ENCODE measurements around the gene NUBP2. TPM values are rescaled to one million over a fixed set of nuclear protein-coding genes. Genes with fewer than 3 reads are reported as not detected.

The NUBP2 gene
- total and polyA plus RNA-seq, 2 experiments from 2014 or later, result 79.4 to 175 TPM

DNA sequence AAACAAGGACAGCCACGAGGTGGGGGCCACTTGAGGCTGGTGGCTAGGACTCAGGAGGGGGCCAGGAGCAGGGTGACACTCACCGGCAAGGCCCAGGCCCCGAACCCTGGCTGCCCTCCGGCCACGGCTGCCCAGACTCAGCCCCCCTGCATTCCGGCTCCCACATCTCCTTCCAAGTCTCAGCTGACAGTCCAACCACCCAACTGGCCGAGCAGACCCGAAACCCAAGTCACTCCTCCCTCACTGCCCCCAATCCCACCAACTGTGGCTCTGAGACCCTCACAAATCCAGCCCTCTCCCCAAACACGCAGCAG lies 34.5 kb downstream of the NUBP2 start:
- Histone ChIP-seq H3K9me2 (ENCODE audit: insufficient read depth) (no peaks in the 10 kb centered on the region), H3K27me3 (ENCODE audit: insufficient read depth) (no peaks in the 10 kb centered on the region), H3K4me1 (ENCODE audit: insufficient read depth) (no peaks in the 10 kb centered on the region), H3K79me2 (replicated peaks; ENCODE audit: insufficient read depth) (no peaks in the 10 kb centered on the region; the same call in 1 of the 2 replicates), H3K4me3 (no peak overlapping the region), H2AFZ (no peak overlapping the region), H3K4me2 (no peak overlapping the region), H3F3A (replicated peaks; ENCODE audit: low read depth) (no peaks in the 10 kb centered on the region; the same call in 1 of the 2 replicates), H4K20me1 (replicated peaks; ENCODE audit: insufficient read depth) (no peaks in the 10 kb centered on the region; the same call in 1 of the 2 replicates), H3K27ac (ENCODE audit: low read depth) (no peak overlapping the region), H3K36me3 (ENCODE audit: insufficient read depth) (no peaks in the 10 kb centered on the region)
- Mint-ChIP-seq H3K9me3 (no peaks in the 10 kb centered on the region), H3K4me1 (no peaks in the 10 kb centered on the region), H3K27me3 (ENCODE audit: insufficient read depth, low read depth, poor library complexity) (peaks cover 4% of the 10 kb centered on the region), H3K36me3 (ENCODE audit: low read depth) (peaks cover 6% of the 10 kb centered on the region; the same call in 2 of the 3 replicates), H3K27ac (no peak overlapping the region), H3K4me3 (no peak overlapping the region)
- DNase-seq (ENCODE audit: low spot score), result no peak
- ATAC-seq, result no peak
- no peak for TF ChIP-seq NANOG (IDR thresholded peaks at IDR 0.05; ENCODE audit: borderline replicate concordance)
- TF ChIP-seq JUNB (IDR thresholded peaks at IDR 0.05; ENCODE audit: unreplicated experiment), result no peak
- TF ChIP-seq, protein P1, sequence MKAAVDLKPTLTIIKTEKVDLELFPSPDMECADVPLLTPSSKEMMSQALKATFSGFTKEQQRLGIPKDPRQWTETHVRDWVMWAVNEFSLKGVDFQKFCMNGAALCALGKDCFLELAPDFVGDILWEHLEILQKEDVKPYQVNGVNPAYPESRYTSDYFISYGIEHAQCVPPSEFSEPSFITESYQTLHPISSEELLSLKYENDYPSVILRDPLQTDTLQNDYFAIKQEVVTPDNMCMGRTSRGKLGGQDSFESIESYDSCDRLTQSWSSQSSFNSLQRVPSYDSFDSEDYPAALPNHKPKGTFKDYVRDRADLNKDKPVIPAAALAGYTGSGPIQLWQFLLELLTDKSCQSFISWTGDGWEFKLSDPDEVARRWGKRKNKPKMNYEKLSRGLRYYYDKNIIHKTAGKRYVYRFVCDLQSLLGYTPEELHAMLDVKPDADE (IDR thresholded peaks at IDR 0.05), result no peak
- TF ChIP-seq EZH2phosphoT487 (IDR thresholded peaks at IDR 0.05; ENCODE audit: unreplicated experiment), result no peak
- TF ChIP-seq, protein P2, sequence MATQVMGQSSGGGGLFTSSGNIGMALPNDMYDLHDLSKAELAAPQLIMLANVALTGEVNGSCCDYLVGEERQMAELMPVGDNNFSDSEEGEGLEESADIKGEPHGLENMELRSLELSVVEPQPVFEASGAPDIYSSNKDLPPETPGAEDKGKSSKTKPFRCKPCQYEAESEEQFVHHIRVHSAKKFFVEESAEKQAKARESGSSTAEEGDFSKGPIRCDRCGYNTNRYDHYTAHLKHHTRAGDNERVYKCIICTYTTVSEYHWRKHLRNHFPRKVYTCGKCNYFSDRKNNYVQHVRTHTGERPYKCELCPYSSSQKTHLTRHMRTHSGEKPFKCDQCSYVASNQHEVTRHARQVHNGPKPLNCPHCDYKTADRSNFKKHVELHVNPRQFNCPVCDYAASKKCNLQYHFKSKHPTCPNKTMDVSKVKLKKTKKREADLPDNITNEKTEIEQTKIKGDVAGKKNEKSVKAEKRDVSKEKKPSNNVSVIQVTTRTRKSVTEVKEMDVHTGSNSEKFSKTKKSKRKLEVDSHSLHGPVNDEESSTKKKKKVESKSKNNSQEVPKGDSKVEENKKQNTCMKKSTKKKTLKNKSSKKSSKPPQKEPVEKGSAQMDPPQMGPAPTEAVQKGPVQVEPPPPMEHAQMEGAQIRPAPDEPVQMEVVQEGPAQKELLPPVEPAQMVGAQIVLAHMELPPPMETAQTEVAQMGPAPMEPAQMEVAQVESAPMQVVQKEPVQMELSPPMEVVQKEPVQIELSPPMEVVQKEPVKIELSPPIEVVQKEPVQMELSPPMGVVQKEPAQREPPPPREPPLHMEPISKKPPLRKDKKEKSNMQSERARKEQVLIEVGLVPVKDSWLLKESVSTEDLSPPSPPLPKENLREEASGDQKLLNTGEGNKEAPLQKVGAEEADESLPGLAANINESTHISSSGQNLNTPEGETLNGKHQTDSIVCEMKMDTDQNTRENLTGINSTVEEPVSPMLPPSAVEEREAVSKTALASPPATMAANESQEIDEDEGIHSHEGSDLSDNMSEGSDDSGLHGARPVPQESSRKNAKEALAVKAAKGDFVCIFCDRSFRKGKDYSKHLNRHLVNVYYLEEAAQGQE (IDR thresholded peaks at IDR 0.05; ENCODE audit: unreplicated experiment), result no peak
- no peak for TF ChIP-seq ZNF114 (CRISPR knock-in tag; IDR thresholded peaks at IDR 0.05)
- TF ChIP-seq CREB1 (CRISPR knock-in tag; IDR thresholded peaks at IDR 0.05; ENCODE audit: low read depth), result no peak
- TF ChIP-seq, protein P3, sequence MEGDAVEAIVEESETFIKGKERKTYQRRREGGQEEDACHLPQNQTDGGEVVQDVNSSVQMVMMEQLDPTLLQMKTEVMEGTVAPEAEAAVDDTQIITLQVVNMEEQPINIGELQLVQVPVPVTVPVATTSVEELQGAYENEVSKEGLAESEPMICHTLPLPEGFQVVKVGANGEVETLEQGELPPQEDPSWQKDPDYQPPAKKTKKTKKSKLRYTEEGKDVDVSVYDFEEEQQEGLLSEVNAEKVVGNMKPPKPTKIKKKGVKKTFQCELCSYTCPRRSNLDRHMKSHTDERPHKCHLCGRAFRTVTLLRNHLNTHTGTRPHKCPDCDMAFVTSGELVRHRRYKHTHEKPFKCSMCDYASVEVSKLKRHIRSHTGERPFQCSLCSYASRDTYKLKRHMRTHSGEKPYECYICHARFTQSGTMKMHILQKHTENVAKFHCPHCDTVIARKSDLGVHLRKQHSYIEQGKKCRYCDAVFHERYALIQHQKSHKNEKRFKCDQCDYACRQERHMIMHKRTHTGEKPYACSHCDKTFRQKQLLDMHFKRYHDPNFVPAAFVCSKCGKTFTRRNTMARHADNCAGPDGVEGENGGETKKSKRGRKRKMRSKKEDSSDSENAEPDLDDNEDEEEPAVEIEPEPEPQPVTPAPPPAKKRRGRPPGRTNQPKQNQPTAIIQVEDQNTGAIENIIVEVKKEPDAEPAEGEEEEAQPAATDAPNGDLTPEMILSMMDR (conservative IDR thresholded peaks at IDR 0.05; ENCODE audit: low read depth in 2 of 2), result no peak
- TF ChIP-seq EZH2 (IDR thresholded peaks at IDR 0.05; ENCODE audit: low read depth, unreplicated experiment), result no peak
- no peak for TF ChIP-seq POLR2AphosphoS5 (IDR thresholded peaks at IDR 0.05; ENCODE audit: low read depth)
- TF ChIP-seq, protein P4, sequence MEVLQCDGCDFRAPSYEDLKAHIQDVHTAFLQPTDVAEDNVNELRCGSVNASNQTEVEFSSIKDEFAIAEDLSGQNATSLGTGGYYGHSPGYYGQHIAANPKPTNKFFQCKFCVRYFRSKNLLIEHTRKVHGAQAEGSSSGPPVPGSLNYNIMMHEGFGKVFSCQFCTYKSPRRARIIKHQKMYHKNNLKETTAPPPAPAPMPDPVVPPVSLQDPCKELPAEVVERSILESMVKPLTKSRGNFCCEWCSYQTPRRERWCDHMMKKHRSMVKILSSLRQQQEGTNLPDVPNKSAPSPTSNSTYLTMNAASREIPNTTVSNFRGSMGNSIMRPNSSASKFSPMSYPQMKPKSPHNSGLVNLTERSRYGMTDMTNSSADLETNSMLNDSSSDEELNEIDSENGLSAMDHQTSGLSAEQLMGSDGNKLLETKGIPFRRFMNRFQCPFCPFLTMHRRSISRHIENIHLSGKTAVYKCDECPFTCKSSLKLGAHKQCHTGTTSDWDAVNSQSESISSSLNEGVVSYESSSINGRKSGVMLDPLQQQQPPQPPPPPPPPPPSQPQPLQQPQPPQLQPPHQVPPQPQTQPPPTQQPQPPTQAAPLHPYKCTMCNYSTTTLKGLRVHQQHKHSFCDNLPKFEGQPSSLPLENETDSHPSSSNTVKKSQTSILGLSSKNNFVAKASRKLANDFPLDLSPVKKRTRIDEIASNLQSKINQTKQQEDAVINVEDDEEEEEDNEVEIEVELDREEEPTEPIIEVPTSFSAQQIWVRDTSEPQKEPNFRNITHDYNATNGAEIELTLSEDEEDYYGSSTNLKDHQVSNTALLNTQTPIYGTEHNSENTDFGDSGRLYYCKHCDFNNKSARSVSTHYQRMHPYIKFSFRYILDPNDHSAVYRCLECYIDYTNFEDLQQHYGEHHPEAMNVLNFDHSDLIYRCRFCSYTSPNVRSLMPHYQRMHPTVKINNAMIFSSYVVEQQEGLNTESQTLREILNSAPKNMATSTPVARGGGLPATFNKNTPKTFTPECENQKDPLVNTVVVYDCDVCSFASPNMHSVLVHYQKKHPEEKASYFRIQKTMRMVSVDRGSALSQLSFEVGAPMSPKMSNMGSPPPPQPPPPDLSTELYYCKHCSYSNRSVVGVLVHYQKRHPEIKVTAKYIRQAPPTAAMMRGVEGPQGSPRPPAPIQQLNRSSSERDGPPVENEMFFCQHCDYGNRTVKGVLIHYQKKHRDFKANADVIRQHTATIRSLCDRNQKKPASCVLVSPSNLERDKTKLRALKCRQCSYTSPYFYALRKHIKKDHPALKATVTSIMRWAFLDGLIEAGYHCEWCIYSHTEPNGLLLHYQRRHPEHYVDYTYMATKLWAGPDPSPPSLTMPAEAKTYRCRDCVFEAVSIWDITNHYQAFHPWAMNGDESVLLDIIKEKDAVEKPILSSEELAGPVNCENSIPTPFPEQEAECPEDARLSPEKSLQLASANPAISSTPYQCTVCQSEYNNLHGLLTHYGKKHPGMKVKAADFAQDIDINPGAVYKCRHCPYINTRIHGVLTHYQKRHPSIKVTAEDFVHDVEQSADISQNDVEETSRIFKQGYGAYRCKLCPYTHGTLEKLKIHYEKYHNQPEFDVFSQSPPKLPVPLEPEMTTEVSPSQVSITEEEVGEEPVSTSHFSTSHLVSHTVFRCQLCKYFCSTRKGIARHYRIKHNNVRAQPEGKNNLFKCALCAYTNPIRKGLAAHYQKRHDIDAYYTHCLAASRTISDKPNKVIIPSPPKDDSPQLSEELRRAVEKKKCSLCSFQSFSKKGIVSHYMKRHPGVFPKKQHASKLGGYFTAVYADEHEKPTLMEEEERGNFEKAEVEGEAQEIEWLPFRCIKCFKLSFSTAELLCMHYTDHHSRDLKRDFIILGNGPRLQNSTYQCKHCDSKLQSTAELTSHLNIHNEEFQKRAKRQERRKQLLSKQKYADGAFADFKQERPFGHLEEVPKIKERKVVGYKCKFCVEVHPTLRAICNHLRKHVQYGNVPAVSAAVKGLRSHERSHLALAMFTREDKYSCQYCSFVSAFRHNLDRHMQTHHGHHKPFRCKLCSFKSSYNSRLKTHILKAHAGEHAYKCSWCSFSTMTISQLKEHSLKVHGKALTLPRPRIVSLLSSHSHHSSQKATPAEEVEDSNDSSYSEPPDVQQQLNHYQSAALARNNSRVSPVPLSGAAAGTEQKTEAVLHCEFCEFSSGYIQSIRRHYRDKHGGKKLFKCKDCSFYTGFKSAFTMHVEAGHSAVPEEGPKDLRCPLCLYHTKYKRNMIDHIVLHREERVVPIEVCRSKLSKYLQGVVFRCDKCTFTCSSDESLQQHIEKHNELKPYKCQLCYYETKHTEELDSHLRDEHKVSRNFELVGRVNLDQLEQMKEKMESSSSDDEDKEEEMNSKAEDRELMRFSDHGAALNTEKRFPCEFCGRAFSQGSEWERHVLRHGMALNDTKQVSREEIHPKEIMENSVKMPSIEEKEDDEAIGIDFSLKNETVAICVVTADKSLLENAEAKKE (CRISPR knock-in tag; IDR thresholded peaks at IDR 0.05), result no peak
- TF ChIP-seq ZNF331 (CRISPR knock-in tag; IDR thresholded peaks at IDR 0.05; ENCODE audit: low read depth), result no peak
- TF ChIP-seq STAT1 (IDR thresholded peaks at IDR 0.05; ENCODE audit: unreplicated experiment), result no peak
